Measurements from ENCODE around the gene CA7.
"Not testable (repeated sequence)": the region's sequence is repeated elsewhere in the genome, so short reads cannot be mapped to it uniquely, and the experiment has no call there.

Gene CA7

GRCh38 chr16:66874079-66874775, 30.0 kb downstream of the CA7 start:
- no peak for DNase-seq

DNA sequence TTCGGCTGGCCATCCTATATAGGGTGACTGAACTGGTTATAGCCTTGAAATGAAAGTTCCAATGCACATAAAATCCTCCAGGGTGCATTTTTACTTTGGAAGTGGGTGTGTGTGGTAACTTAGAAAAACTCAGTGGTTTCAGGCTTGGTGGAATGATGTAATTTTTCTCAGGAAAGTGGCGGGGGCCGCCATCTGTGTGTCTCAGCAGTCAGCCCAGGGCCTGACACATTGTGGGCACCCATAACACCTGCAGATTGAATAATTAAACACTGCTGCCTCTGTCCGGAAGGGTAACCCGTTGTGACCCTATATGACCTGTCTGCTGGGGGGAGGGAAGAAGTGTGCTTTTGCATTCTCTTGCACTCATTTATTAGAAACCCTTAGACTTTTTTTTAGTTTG, 33.9 kb downstream of the CA7 start:
- DNase-seq: peak; percentile 60

- DNase-seq: peak; percentile 93
These were observed 36.2 kb downstream of the CA7 start, which contains the start of gene PDP2 for GRCh38 chr16:66880288-66881013. TSS of gene PDP2 (plus strand) at chr16:66880515. CDS start at chr16:66884285, 3,770 bp downstream.

DNA sequence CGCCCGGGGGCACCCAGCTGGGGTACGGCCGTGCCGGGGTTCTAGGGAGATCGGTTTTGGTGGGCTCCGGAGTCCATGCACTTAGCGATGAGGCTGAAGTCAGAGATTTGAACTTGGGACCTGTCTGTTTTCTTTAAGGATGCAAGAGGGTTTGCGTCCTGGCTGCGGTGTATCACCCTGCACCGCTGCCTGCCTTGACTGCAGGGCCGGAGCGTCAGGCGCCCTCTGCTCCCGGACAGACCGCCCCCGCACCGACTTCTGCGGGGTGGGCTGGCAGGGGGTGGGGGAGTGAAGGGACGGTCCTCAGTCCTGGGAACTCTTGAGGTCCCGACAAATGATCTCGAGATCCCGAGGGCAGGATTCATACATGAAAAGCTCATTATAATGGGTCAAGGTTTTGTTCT, 36.8 kb downstream of the CA7 start:
- no peak for DNase-seq

DNA sequence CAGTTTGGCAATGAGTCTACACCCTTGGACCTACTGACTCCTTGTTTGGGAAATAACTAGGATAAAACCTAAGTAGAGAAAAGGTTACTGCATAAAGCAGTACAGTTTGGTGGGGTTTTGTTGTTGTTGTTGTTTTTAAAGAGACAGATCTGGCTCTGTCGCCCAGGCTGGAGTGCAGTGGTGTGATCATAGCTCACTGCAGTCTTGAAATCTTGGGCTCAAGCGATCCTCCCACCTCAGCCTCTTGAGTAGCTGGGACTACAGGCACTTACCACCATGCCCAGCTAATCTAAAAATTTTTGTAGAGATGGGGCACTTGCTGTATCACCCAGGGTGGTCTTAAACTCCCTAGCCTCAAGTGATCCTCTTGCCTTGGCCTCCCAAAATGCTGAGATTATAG, 37.3 kb downstream of the CA7 start:
- no peak for DNase-seq

- DNase-seq: no peak
These were observed 37.8 kb downstream of the CA7 start for GRCh38 chr16:66881964-66882508.

GRCh38 chr16:66882702-66883101, 38.5 kb downstream of the CA7 start:
- no peak for DNase-seq

DNA sequence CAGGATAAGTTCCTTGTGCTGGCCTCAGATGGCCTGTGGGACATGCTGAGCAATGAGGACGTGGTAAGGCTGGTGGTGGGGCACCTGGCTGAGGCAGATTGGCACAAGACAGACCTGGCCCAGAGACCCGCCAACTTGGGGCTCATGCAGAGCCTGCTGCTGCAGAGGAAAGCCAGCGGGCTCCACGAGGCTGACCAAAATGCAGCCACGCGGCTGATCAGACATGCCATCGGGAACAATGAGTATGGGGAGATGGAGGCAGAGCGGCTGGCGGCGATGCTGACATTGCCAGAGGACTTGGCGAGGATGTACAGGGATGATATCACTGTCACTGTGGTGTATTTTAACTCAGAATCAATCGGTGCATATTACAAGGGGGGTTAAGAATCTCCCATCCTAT, 41.3 kb downstream of the CA7 start:
- DNase-seq: no peak

DNA sequence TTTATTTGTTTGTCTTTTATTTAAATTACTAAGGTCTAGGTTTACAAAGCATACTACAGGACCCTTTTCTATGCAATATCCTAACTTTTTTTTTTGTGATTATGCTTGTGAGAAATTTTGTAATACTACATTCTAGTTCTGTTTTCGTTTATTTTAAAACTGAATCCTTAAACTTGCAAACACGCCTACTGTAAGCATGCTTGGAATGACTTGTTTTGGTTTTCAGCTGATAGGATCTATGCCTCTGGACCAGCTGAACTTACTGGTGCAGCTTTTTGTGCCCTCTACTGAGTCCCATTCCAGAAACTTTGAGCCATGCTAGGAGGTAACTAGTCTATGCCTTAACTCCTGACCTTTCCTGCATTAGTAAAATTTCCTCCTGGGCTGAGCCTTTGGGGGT, 42.1 kb downstream of the CA7 start:
- DNase-seq: no peak

- no peak for DNase-seq
These were observed 42.7 kb downstream of the CA7 start for GRCh38 chr16:66886914-66887313.

DNA sequence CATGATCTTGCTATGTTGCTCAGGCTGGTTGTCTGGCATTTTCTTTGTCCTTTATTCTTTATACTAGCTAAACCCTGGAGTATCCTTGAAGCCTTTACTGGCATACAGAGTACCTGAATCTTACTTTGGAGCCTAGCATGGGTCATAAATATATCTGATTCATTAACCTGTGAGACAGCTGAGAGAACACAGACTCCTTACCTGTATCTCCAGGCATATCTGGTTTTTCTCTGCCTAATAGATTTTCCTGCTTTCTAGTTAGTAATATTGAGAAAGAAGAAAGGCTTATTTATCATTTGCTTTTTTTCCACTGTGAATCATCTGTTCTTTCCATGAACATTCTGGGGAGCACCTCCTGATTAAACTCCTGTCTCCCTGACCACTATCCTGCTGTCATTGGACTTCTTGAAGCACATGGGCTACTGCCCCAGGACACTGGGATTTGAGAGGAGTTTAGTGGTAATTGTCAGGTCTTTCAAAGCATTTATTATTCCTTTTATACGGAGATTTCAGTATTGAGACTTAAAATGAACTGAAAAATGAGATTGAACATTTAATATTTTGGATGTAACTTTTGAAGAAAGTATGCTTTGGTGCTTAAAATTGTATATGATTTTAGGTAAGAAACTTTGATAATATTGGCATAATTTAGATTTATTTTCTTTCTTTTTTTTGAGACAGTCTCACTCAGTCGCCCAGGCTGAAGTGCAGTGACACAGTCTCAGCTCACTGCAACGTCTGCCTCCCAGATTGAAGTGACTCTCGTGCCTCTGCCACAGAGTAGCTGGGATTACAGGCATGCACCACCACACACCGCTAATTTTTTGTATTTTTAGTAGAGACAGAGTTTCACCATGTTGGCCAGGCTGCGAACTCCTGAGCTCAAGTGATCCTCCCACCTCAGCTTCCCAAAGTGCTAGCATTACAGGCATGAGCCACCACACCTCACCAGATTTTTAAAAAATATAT, 44.7 kb downstream of the CA7 start:
- no peak for DNase-seq

DNA sequence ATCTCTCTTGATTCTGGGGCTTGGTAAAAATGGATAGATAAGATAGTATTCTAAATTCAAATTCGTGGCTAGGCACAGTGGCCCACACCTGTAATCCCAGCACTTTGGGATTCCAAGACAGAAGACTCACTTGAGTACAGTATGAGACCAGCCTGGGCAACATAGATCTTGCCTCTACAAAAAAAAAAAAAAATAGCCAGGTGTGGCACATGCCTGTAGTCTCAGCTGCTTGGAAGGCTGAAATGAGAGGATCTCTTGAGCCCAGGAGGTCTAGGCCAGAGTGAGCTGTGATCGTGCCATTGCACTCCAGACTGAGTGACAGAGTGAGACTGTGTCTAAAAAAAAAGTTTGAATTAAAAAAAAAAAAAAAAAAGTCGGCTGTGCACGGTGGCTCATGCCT, 45.4 kb downstream of the CA7 start:
- DNase-seq: no peak

DNA sequence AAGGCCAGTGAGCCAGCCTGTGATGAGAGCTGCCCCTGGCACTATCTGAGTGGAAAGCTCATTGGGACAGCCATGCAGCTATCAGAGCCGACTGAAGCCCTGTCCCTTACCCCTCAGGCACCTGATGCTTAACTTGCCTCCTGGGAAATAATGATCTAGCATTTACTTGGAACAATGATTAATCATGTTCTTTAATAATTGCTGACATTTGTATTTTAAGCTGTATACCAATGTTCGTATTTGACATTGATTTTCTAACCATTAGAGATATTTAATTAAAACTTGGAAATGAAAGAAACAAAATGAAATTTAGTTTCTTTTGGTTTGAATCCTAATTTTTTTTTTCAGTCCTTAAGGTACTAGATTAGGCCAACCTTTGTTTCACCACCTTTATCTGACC, 46.6 kb downstream of the CA7 start:
- no peak for DNase-seq

DNA sequence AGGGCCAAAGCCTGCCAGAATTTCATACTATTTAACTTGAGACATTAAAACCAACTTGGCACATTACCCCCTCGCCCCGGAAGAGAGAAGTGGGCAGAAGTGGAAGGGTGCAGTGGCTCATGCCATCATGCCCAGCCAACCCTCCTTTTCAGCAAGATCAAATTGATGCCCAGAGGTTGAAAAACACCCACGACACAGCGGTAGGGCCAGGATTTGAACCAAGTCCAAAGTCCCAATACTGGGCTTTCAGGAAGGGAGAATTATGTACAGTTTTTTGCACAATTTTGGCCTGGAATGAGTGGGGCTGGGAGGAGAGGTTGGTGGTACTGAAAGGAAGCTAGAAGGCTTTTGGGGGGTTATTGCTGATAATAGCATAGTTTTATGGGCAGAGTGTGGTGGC, 47.1 kb downstream of the CA7 start:
- DNase-seq: no peak

GRCh38 chr16:66891797-66892196, 47.6 kb downstream of the CA7 start:
- DNase-seq: no peak

- DNase-seq: no peak
These were observed 49.8 kb downstream of the CA7 start for GRCh38 chr16:66894055-66894454.

DNA sequence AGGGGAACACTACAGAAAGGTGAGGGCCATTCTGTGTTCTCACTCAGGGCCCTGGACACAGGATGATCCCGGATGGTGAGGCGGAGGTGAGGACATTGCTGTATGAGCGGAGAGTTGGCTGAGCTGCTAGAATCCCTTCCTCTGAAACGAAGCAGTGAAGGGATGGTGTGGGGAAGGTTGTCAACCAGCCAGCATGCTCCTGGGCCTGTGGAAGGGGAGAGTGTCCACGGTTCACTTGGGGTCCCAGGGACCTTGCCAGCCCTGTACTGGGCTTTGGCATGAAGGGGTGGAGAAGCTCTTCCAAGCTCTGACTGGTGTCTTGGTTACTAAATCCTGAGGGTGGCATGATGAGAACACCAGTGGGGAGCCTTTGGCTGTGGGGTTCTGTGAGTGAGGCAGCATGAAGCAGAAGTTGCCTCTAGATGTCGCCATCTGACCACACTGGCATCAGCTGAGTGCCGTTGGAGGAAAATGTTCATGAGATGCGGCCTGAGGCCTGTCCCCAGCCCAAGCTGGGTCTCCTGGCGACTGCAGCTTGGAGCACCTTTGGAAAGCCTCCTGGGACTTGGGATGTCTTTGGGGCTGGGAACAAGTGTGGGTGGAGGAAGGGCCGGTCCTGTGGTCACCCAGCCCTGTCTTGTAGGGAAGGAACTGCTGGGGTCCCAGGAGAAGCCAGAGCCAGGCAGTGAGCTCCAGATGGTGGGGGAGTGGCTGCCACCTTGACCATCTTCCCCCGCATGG, 50.9 kb downstream of the CA7 start:
- peak; percentile 78 for DNase-seq

DNA sequence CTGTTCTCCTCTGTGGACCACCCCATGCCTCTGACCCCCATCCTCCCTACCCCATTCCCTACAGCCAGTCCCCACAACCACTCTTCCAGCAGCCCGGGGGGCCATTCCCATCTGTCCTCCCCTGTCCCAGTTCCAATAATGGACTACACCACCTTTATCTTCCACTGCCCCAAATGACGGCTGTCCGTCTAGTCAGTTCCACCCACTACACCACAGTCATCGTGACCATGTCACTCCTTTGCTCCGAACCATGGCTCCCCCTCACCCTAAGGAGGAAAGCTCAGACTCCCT, 51.4 kb downstream of the CA7 start:
- no peak for DNase-seq

DNA sequence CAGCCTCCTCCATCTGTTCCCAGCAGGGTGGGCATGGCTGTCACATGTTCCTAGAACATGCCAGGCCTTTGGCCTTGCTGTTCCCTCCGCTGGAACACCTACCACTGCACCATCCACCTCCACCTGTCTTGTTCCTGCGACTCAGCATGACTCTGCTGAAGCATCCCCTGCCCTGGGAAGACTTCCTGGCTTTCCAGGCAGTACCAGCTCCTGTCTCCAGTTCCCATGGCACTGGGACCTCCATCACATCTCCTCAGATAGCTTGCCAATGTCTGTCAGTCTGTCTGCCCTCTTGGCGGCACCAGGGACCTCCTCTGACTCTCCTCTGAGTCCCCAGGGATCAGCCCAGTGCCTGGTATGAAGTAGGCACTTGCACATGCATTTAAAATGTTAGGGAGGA, 51.8 kb downstream of the CA7 start:
- no peak for DNase-seq

DNA sequence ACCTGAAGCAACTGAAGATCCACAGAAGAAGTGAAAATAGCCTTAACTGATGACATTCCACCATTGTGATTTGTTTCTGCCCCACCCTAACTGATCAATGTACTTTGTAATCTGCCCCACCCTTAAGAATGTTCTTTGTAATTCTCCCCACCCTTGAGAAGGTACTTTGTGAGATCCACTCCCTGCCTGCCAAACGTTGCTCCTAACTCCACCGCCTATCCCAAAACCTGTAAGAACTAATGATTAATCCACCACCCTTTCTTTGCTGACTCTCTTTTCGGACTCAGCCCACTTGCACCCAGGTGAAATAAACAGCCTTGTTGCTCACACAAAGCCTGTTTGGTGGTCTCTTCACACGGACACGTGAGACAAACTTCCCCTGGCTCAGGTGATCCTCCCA, 52.5 kb downstream of the CA7 start:
- DNase-seq: not testable (repeated sequence)

GRCh38 chr16:66898207-66898606, 54.0 kb downstream of the CA7 start:
- no peak for DNase-seq

DNA sequence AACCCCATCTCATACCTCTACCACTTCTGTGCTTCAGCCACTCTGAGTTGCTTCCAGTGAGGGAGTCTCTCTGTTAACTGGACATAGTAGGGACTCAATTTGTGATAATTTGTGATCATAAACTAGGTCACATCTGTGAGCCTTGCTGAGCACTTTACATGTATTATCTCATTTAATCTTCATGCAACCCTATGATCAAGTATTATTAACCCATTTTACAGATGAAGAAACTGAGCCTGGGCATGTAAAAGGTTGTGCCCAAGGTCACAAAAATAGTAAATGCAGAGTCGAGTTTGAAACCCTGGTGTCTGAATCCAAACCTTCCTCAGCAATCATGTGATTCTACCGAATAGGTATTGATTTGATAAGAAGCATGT, 54.7 kb downstream of the CA7 start:
- DNase-seq: no peak

Measured in suppressor macrophage treated with lipopolysaccharide for 4 hours (primary cell).